Heart left ventricle (tissue), 16 donors: ENCODE data around the gene MSI2. TPM values are rescaled to one million over a fixed set of nuclear protein-coding genes. Genes with fewer than 3 reads are reported as not detected.

Source experiments
- ATAC-seq, 4 donors: fragments of 200-7000 bp; cut with Tn5 transposase; one replicate each; pipeline ENCODE4 v1.9.1; 2020 to 2022; ENCODE audit warnings: moderate library complexity in 4 of 4, mild to moderate bottlenecking in 3 of 4, moderate number of reproducible peaks in 1 of 4
- DNase-seq, 5 donors: peaks; one replicate each; pipeline ENCODE4 v3.0.0-alpha.2; 2020
- H3K27ac ChIP-seq, 12 donors: fragments of 200-600 bp; sonication (generic) in 4 of 12; one replicate each; pipeline versions ENCODE4 v1.5.0 to v1.8.0; 2016 to 2022; ENCODE audit warnings: mild to moderate bottlenecking in 2 of 12
- H3K27me3 ChIP-seq, 9 donors: fragments of 200-600 bp; sonication (generic) in 2 of 9; one replicate each; pipeline versions ENCODE4 v1.5.1 to v1.8.0; 2016 to 2022; ENCODE audit warnings: mild to moderate bottlenecking in 3 of 9
- H3K36me3 ChIP-seq, 9 donors: fragments of 200-600 bp; sonication (generic) in 2 of 9; one replicate each; pipeline versions ENCODE4 v1.5.0 to v1.8.0; 2018 to 2022; ENCODE audit warnings: mild to moderate bottlenecking in 2 of 9
- H3K4me1 ChIP-seq, 12 donors: fragments of 200-600 bp; sonication (generic) in 4 of 12; one replicate each; pipeline versions ENCODE4 v1.5.0 to v1.8.0; 2016 to 2022; ENCODE audit warnings: mild to moderate bottlenecking in 3 of 12
- H3K4me3 ChIP-seq, 12 donors: fragments of 200-600 bp; sonication (generic) in 4 of 12; one replicate each; pipeline versions ENCODE4 v1.5.0 to v1.8.0; 2017 to 2022; ENCODE audit warnings: mild to moderate bottlenecking in 9 of 12, moderate library complexity in 4 of 12
- H3K9me3 ChIP-seq, 12 donors: fragments of 200-600 bp; sonication (generic) in 4 of 12; one replicate each; pipeline versions ENCODE4 v1.5.0 to v1.8.0; 2016 to 2022; ENCODE audit warnings: mild to moderate bottlenecking in 1 of 12
- CTCF ChIP-seq, 12 donors: fragments of 200-600 bp; sonication (generic) in 4 of 12; IDR thresholded peaks; one replicate each; pipeline versions ENCODE4 v1.5.0 to v1.8.0; 2018 to 2022; ENCODE audit warnings: antibody characterized with exemption in 12 of 12, mild to moderate bottlenecking in 5 of 12
- POLR2A ChIP-seq, 2 donors: fragments of 450-650 bp; IDR thresholded peaks; one replicate each; pipeline ENCODE4 v1.6.1; 2017; ENCODE audit warnings: antibody characterized with exemption in 2 of 2, mild to moderate bottlenecking in 2 of 2, moderate library complexity in 2 of 2
- WGBS, 4 donors: extraction: QIAGEN DNeasy Blood & Tissue Kit in 2 of 4; methylation state at CpG; one replicate each; pipeline versions ENCODE4 v1.1.5 to v1.1.7; 2013 to 2018; 5-methylcytosine and 5-hydroxymethylcytosine counted together
- intact Hi-C, 10 donors: fragments of 100-400 bp; cut with DNase I; formaldehyde crosslinking; loops; one replicate each; pipeline versions ENCODE4 v1.11.1 to v1.14.2; 2022
- polyA plus RNA-seq, 2 donors: library from polyadenylated mRNA; stranded (reverse); fragments of 200-250 nt; gene quantifications; one replicate each; pipeline ENCODE4 v1.2.3, GENCODE V29; 2013
- total RNA-seq, 9 donors: library from RNA; depleted of rRNA in 2 of 9; stranded (reverse); fragments of >200 nt in 2 of 9; fragmentation: NEBNext Ultra II Directional in 3 of 9; extraction: Animal tissue kit (Norgen Biotek cat#: 25700) in 3 of 9; gene quantifications; one replicate each; pipeline versions ENCODE4 v1.1.0 to v1.2.4, GENCODE V29; 2016 to 2023
- donor health status: ischemic (EF 13 %, LVEDD 7.1; RV severe dilation, severe dysfunction).
- donor health status: healthy with polysubstance abuse.
- donor health status: DM: no; HTN: yes; CAD: no.
- donor health status: DM: no; HTN: no; CAD: no.
- donor health status: ischemic (EF 25% LVEDD 6.9; RV normal size, moderate dysfunction).
- donor health status: ischemic (EF 25% LVEDD 5.7; RV mildly dilated, moderate dysfunction).
- donor health status: healthy.
- donor health status: DM: yes; HTN: yes; CAD: no.
- donor health status: ischemic (EF 35%, LVEDD 5.7; RV mildly dilated, moderate dysfunction).
- donor health status: nonischemic (EF 11% LVEDD 7.7; RV severe dilation, severe dysfunction).
- donor health status: DM: yes; HTN: yes; CAD: no.
- donor health status: PGD.
- donor health status: ischemic (EF 29% LVEDD 5.4; RV normal size, mild dysfunction).
- donor health status: nonischemic (EF 23%, LVEDD 6.1; RV moderate dilation, normal function).

The MSI2 gene
- total and polyA plus RNA-seq, 11 donors, result 35.9 to 120 (median 104) TPM

- Histone ChIP-seq H3K36me3 (no peaks in the 10 kb centered on the region), H3K9me3 (no peaks in the 10 kb centered on the region), H3K27me3 (no peaks in the 10 kb centered on the region), H3K4me1 (peaks cover 0 to 50% (median 22%) of the 10 kb centered on the region in 12 donors), H3K4me3 (no peak overlapping the region), H3K27ac (no peak overlapping the region)
- intact Hi-C loops, result no loop called here
- DNase-seq (no peak), ATAC-seq (no peak)
- TF ChIP-seq POLR2A (IDR thresholded peaks at IDR 0.05), result no peak
- TF ChIP-seq CTCF (IDR thresholded peaks at IDR 0.05), result no peak
- WGBS, 4 donors, result 92 to 95% (median 94%) methylated on average over 3 of the region's 3 CpGs
Measured at GRCh38 chr17:57549468-57549867, 293.1 kb downstream of the MSI2 start.

- WGBS, 4 donors, result 89 to 98% (median 93%) methylated on average over 4 to 10 of the region's 10 CpGs
- H3K4me3 ChIP-seq, result no peak overlapping the region
- H3K4me1 ChIP-seq, result peaks cover 0 to 52% (median 24%) of the 10 kb centered on the region in 12 donors
- TF ChIP-seq POLR2A (IDR thresholded peaks at IDR 0.05), result no peak
- TF ChIP-seq CTCF (IDR thresholded peaks at IDR 0.05), result no peak
- H3K36me3 ChIP-seq, result no peaks in the 10 kb centered on the region
- intact Hi-C loops, result no loop called here
- DNase-seq (no peak), ATAC-seq (no peak)
- H3K27me3 ChIP-seq, result no peaks in the 10 kb centered on the region
- no peak overlapping the region for H3K27ac ChIP-seq
- H3K9me3 ChIP-seq, result no peaks in the 10 kb centered on the region
Measured at GRCh38 chr17:57550016-57550415, 293.7 kb downstream of the MSI2 start.

DNA sequence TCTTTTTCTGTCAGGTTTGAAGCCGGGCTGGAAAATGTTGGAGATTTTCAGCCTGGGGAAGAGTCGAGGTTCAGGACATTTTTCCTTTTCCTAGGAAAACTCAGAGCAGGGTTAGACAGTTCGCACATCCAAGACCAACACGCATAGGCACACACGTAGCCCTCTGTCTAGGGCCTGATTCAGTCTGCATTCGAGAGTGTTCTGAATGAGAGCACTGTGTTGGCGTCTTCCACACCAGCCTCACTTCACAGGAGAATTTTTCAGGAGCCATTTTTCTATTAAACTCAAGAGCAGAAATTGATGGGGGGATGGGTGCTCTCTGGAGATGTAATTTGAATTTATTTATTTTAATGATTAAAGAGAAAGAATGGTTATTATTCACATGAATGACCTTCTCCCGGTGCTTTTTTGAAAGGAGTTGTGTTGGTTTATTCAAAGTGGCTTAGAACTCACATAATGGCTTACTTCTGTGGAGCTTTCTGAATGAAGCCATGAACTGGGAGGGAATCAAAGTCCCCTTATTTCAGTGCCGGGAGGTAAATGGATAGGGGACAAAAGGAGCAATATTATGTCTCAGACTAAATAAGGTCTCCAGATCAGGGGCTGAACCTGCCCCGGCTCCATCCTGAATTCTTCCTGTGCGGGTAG, 294.5 kb downstream of the MSI2 start:
- WGBS, 4 donors, result 88 to 97% (median 95%) methylated on average over 11 of the region's 11 CpGs
- no peak for ATAC-seq
- intact Hi-C loops, result no loop called here

More for the DNA sequence above, 294.5 kb downstream of the MSI2 start:
- DNase-seq, result no peak
- no peak for TF ChIP-seq CTCF (IDR thresholded peaks at IDR 0.05)
- TF ChIP-seq POLR2A (IDR thresholded peaks at IDR 0.05), result no peak
- Histone ChIP-seq H3K4me3 (no peak overlapping the region), H3K36me3 (no peaks in the 10 kb centered on the region), H3K9me3 (no peaks in the 10 kb centered on the region), H3K27ac (no peak overlapping the region), H3K27me3 (no peaks in the 10 kb centered on the region), H3K4me1 (peaks cover 0 to 57% (median 24%) of the 10 kb centered on the region in 12 donors)
